Measurements from ENCODE around the gene SCN2B.

DNA sequence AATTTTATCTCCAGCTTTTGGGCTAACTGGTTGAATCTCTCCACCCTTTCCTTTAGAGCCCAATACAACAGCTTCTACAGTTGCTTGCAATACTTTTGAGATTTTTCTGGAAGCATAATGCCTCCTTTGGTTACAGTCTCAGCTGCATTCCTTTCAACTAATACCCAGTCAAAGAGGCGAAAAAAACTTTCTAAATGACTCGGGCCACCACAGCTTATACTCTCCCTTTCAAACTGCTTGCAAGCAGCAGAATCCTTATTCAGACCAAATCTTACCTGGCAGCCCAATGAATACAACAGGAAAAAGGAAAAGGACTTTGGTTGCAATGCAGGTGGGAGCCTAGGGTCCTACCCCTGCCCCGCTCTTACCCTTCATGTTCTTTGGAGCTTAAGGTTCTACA lies 32.6 kb upstream of the SCN2B start:
- TF ChIP-seq CTCF (IDR thresholded peaks at IDR 0.05) = no peak
- TF ChIP-seq ZNF232 (CRISPR knock-in tag; IDR thresholded peaks at IDR 0.05) = no peak
- no peak for TF ChIP-seq FOXK1 (CRISPR knock-in tag; IDR thresholded peaks at IDR 0.05)
- TF ChIP-seq, protein P1, sequence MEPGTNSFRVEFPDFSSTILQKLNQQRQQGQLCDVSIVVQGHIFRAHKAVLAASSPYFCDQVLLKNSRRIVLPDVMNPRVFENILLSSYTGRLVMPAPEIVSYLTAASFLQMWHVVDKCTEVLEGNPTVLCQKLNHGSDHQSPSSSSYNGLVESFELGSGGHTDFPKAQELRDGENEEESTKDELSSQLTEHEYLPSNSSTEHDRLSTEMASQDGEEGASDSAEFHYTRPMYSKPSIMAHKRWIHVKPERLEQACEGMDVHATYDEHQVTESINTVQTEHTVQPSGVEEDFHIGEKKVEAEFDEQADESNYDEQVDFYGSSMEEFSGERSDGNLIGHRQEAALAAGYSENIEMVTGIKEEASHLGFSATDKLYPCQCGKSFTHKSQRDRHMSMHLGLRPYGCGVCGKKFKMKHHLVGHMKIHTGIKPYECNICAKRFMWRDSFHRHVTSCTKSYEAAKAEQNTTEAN (CRISPR knock-in tag; IDR thresholded peaks at IDR 0.05) = no peak
- TF ChIP-seq SP1 (CRISPR knock-in tag; conservative IDR thresholded peaks at IDR 0.05) = no peak

Measured in WTC11 (cell line).